Transverse colon (tissue), 4 donors: ENCODE measurements around the gene PLGRKT. TPM values are rescaled to one million over a fixed set of nuclear protein-coding genes. Genes with fewer than 3 reads are reported as not detected.

Experiments used
- DNase-seq: peaks from one replicate; pipeline ENCODE4 v3.0.0-alpha.2; 2019
- H3K27ac ChIP-seq, 4 donors: fragments of 200-600 bp; sonication (generic); 2 replicates each; pipeline ENCODE4 v1.5.1; 2016 to 2018; ENCODE audit warnings: inconsistent platforms in 4 of 4
- H3K27me3 ChIP-seq: fragments of 200-600 bp; sonication (generic); 2 replicates; pipeline ENCODE4 v1.5.1; 2017; ENCODE audit warnings: inconsistent platforms
- H3K36me3 ChIP-seq, 4 donors: fragments of 200-600 bp; sonication (generic); 2 replicates each; pipeline ENCODE4 v1.5.1; 2017 to 2019; ENCODE audit warnings: inconsistent platforms in 4 of 4
- H3K4me1 ChIP-seq, 4 donors: fragments of 200-600 bp; sonication (generic); 2 replicates each; pipeline ENCODE4 v1.5.1; 2017 to 2020; ENCODE audit warnings: inconsistent platforms in 4 of 4
- H3K4me3 ChIP-seq, 4 donors: fragments of 200-600 bp; sonication (generic); 1 replicate in 1 of 4; 2 replicates in 3 of 4; pipeline versions ENCODE4 v1.5.1 to v1.6.1; 2017 to 2019; ENCODE audit warnings: inconsistent platforms in 4 of 4
- H3K9me3 ChIP-seq, 2 donors: fragments of 200-600 bp; sonication (generic); 2 replicates each; pipeline ENCODE4 v1.5.1; 2017 to 2019; ENCODE audit warnings: inconsistent platforms in 2 of 2
- EP300 ChIP-seq: sonication (generic); formaldehyde crosslinking; IDR thresholded peaks from one replicate; pipeline ENCODE4 v1.6.1; 2017; ENCODE audit warnings: antibody characterized with exemption, low read depth
- POLR2A ChIP-seq: fragments of 450-650 bp; IDR thresholded peaks from one replicate; pipeline ENCODE4 v1.6.1; 2016; ENCODE audit warnings: antibody characterized with exemption, mild to moderate bottlenecking, moderate library complexity
- POLR2AphosphoS5 ChIP-seq, 3 donors: sonication (generic); formaldehyde crosslinking; IDR thresholded peaks; one replicate each; pipeline ENCODE4 v1.6.1; 2016; ENCODE audit warnings: antibody characterized with exemption in 3 of 3
- WGBS, 2 donors: methylation state at CpG; one replicate each; pipeline ENCODE4 v1.1.5; 2018; ENCODE audit warnings: low coverage in 1 of 2; 5-methylcytosine and 5-hydroxymethylcytosine counted together
- in situ Hi-C, 4 donors: fragments of 200-750 bp; cut with MboI; loops; one replicate each; pipeline versions ENCODE4 v1.15.0 to v1.15.1; 2017; ENCODE audit warnings: low sequenced_read_pairs in 3 of 4, low pct_ligation_motif_present in 1 of 4, low pct_unique_long_range_greater_than_20kb in 1 of 4
- intact Hi-C: fragments of 100-400 bp; cut with DNase I; formaldehyde crosslinking; loops from one replicate; pipeline ENCODE4 v1.15.1; 2023; ENCODE audit warnings: low total_unique reads
- total RNA-seq, 4 donors: library from RNA; depleted of rRNA; stranded (reverse); fragments of >200 nt; gene quantifications; one replicate each; pipeline ENCODE4 v1.1.0, GENCODE V29; 2016
- TF ChIP-seq, protein P1 (sequence below), 5 experiments: fragments of 200-600 bp in 3 of 5; fragments of 450-650 bp in 2 of 5; sonication (generic) in 3 of 5; IDR thresholded peaks; 1 replicate in 2 of 5; 2 replicates in 3 of 5; pipeline ENCODE4 v1.5.1; 2016 to 2017; ENCODE audit warnings: antibody characterized with exemption in 5 of 5, inconsistent platforms in 3 of 5, mild to moderate bottlenecking in 2 of 5, moderate library complexity in 1 of 5

The PLGRKT gene
- total RNA-seq, 4 donors from 2014 or later: 1.6 to 58.3 (median 16.5) TPM

DNA sequence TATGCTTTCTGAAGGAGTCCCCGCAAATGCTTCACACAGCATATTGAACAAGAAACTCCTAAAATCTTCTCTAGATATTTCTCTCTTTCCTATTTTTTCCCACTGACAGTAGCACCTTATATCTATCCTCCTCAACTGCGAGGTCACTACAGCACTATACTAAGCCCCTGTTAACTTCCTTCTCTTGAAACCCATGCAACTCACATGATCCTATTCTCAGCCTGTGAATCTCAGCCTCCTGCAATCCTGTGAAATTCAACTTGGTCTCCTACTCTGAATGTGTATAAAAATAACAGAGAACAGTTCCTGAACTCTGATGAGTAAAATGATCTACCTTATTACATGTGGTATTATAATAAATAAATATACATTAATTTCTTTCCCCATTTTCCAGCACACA is 6.1 kb upstream of the PLGRKT start:
- intact Hi-C loops (no loop called here), in situ Hi-C loops (loop anchor here in 3 of 4 donors (25.0 kb wide), 4 partner anchors 168 to 682 kb away; partner anchors contain the start of genes INSL6 (in 1 of the 3) and JAK2 (in 1 of the 3))
- Histone ChIP-seq H3K27ac (no peak overlapping the region), H3K9me3 (no peaks in the 10 kb centered on the region), H3K36me3 (no peaks in the 10 kb centered on the region), H3K4me3 (no peak overlapping the region), H3K4me1 (no peaks in the 10 kb centered on the region), H3K27me3 (no peaks in the 10 kb centered on the region)
- 73 to 80% methylated on average over 2 of the region's 2 CpGs for WGBS, 2 donors
- TF ChIP-seq, protein P1, sequence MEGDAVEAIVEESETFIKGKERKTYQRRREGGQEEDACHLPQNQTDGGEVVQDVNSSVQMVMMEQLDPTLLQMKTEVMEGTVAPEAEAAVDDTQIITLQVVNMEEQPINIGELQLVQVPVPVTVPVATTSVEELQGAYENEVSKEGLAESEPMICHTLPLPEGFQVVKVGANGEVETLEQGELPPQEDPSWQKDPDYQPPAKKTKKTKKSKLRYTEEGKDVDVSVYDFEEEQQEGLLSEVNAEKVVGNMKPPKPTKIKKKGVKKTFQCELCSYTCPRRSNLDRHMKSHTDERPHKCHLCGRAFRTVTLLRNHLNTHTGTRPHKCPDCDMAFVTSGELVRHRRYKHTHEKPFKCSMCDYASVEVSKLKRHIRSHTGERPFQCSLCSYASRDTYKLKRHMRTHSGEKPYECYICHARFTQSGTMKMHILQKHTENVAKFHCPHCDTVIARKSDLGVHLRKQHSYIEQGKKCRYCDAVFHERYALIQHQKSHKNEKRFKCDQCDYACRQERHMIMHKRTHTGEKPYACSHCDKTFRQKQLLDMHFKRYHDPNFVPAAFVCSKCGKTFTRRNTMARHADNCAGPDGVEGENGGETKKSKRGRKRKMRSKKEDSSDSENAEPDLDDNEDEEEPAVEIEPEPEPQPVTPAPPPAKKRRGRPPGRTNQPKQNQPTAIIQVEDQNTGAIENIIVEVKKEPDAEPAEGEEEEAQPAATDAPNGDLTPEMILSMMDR (IDR thresholded peaks at IDR 0.05): no peak
- TF ChIP-seq EP300 (no peak), POLR2AphosphoS5 (IDR thresholded peaks at IDR 0.05) (no peak), POLR2A (no peak)
- no peak for DNase-seq

DNA sequence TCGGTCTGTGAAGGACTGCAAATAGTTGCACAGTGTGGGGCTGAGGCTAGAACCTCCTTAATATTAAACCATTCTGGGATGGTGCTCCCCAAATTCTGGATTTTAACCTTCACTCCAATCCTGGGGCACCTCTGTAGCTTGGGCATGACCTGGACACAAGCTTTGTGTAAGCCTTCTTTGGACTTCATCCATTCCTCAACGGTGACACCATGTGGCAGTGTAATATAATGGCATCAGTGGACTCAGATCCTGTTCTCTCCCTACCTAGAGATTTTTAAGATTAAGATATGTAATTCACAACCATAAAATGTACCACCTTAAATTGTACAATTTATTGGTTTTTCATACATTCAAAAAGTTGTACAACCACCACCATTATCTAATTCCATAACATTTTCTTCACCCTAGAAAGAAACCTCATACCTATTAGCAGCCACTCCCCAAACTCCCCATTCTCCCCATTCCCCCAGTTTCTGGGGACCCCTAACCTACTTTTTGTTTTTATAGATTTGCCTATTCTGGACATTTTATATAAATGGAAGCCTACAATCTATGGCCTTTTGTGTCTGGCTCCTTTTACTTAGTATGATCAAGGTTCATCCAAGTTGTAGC is 4.8 kb upstream of the PLGRKT start:
- in situ Hi-C loops: loop anchor here in 3 of 4 donors (25.0 kb wide), 4 partner anchors 170 to 680 kb away; partner anchors contain the start of genes INSL6 (in 1 of the 3) and JAK2 (in 1 of the 3)
- WGBS, 2 donors: 0 to 44% methylated on average over 1 to 2 of the region's 2 CpGs
- intact Hi-C loops: no loop called here
- Histone ChIP-seq H3K9me3 (no peaks in the 10 kb centered on the region), H3K27me3 (no peaks in the 10 kb centered on the region), H3K36me3 (no peaks in the 10 kb centered on the region), H3K4me3 (no peak overlapping the region), H3K4me1 (peaks cover 0 to 7% (median 4%) of the 10 kb centered on the region in 4 donors), H3K27ac (no peak overlapping the region)
- DNase-seq: peak; percentile 39
- no peak for TF ChIP-seq POLR2A
- TF ChIP-seq, protein P1 (IDR thresholded peaks at IDR 0.05): peak; percentile 42 to 52 (median 48)

DNA sequence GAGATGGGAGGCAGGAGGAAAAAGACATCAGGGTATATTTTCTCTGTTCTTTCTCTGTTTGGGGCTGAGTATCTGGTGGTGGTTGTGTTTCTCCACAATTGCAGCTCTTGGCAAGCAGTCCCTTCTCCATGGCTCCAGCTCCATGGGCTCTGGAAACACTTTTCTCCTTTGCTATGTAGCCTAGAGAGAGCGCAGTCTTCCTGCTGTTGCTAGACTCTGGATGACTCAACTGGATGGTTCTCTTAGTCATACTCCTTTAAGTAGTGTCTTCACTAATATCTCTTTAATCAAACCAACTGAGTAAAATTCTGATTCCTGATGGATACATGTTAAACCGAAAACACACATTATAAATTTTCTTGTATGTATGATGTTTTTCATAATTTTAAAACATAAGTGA is 3.3 kb upstream of the PLGRKT start:
- no peak for DNase-seq
- no peak for TF ChIP-seq POLR2AphosphoS5 (IDR thresholded peaks at IDR 0.05)
- no peak for TF ChIP-seq POLR2A
- TF ChIP-seq, protein P1 (IDR thresholded peaks at IDR 0.05): no peak
- no peak for TF ChIP-seq EP300
- Histone ChIP-seq H3K36me3 (no peaks in the 10 kb centered on the region), H3K9me3 (no peaks in the 10 kb centered on the region), H3K4me1 (peaks cover 6 to 18% (median 11%) of the 10 kb centered on the region in 4 donors), H3K4me3 (no peak overlapping the region), H3K27ac (no peak overlapping the region), H3K27me3 (no peaks in the 10 kb centered on the region)
- in situ Hi-C loops: loop anchor here in 3 of 4 donors (25.0 kb wide), 4 partner anchors 171 to 679 kb away; partner anchors contain the start of genes INSL6 (in 1 of the 3) and JAK2 (in 1 of the 3)
- intact Hi-C loops: no loop called here
- 83 to 92% methylated on average over 2 of the region's 2 CpGs for WGBS, 2 donors

DNA sequence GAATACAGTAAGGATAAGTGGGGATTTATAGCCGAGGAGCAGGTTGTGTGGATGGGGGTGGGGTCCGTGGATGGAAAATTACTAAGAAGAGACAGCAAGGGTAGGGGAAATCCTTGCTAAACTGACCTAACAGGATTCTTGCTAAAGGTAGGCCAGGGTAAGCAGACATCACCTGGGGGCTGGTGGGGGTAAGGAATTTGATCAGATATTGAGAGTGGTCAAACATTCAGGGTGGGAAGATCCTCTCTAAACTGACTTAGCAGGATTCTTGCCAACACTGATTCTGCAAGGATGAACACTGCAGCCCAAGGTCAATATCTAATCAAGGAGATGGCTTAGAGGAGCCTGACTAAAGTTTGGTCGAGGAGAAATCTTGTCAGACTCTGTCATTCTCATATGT is 2.7 kb upstream of the PLGRKT start:
- Histone ChIP-seq H3K9me3 (no peaks in the 10 kb centered on the region), H3K4me3 (no peak overlapping the region), H3K27me3 (no peaks in the 10 kb centered on the region), H3K4me1 (peaks cover 6 to 21% (median 13%) of the 10 kb centered on the region in 4 donors), H3K27ac (no peak overlapping the region), H3K36me3 (no peaks in the 10 kb centered on the region)
- 84% methylated on average over 3 of the region's 3 CpGs; no CpG with 5 or more reads in 1 of the 2 donors for WGBS, 2 donors
- intact Hi-C loops: no loop called here
- in situ Hi-C loops: loop anchor here in 3 of 4 donors (25.0 kb wide), 4 partner anchors 172 to 678 kb away; partner anchors contain the start of genes INSL6 (in 1 of the 3) and JAK2 (in 1 of the 3)
- DNase-seq: no peak
- TF ChIP-seq EP300 (no peak), POLR2AphosphoS5 (IDR thresholded peaks at IDR 0.05) (no peak), POLR2A (no peak)
- TF ChIP-seq, protein P1 (IDR thresholded peaks at IDR 0.05): no peak
